Right renal pelvis (tissue), 4 donors: Measurements from ENCODE around the gene WNT3A. TPM values are rescaled to one million over a fixed set of nuclear protein-coding genes. Genes with fewer than 3 reads are reported as not detected.
A peak's percentile ranks its signal among the peaks of the same experiment; 100 is the strongest.

Experiments used
- DNase-seq, 4 donors: peaks; one replicate each; pipeline ENCODE4 v3.0.0-alpha.2; 2013; ENCODE audit warnings: low read depth in 4 of 4, low spot score in 3 of 4, missing footprints in 1 of 4
- polyA plus RNA-seq, 4 donors: library from polyadenylated mRNA; unstranded; fragments of 120-200 nt; gene quantifications; one replicate each; pipeline ENCODE4 v1.2.1, GENCODE V29; 2013; ENCODE audit not compliant: insufficient read length in 4 of 4

The WNT3A gene
- polyA plus RNA-seq, 4 donors, result 0.19 to 0.49 (median 0.22) TPM

GRCh38 chr1:228109073-228109961, 102.5 kb downstream of the WNT3A start, which contains the start of gene MRPL55:
Gene MRPL55 (minus strand): TSS chr1:228109299. CDS start chr1:228108260, 1,039 bp downstream.
- DNase-seq, result peak; percentile 93 to 99 (median 94)

GRCh38 chr1:228109962-228110488, 103.2 kb downstream of the WNT3A start:
- peak in 2 of 4 donors; percentile 19 to 25 for DNase-seq

- DNase-seq, result no peak
Measured at GRCh38 chr1:228110556-228110955, 103.8 kb downstream of the WNT3A start.

Other genes with a start within 250 kb of the WNT3A start
- under 1 TPM in 1 of 4 donors, not detected in 3; 0.04 TPM for gene PRSS38, start 191.3 kb upstream of the WNT3A start, polyA plus RNA-seq
- gene WNT9A, start 59.1 kb upstream of the WNT3A start, polyA plus RNA-seq, result 1 to 10 TPM; 1.0 to 1.7 (median 1.2) TPM
- 100 to 1,000 TPM; 326 to 381 (median 336) TPM for gene ARF1, start 75.7 kb downstream of the WNT3A start, polyA plus RNA-seq
- gene C1orf35, start 96.3 kb downstream of the WNT3A start, polyA plus RNA-seq, result 10 to 100 TPM; 13.8 to 23.8 (median 14.7) TPM
- gene MRPL55, start 102.3 kb downstream of the WNT3A start, polyA plus RNA-seq, result 10 to 100 TPM; 38.7 to 54.9 (median 42.9) TPM
- 100 to 1,000 TPM in 2 of 4 donors, 10 to 100 TPM in 2; 99.3 to 181 (median 101) TPM for gene GUK1, start 133.3 kb downstream of the WNT3A start, polyA plus RNA-seq
- gene GJC2, start 142.9 kb downstream of the WNT3A start, polyA plus RNA-seq, result 1 to 10 TPM in 1 of 4 donors, under 1 TPM in 3; 0.56 to 1.2 (median 0.63) TPM
- gene IBA57, start 158.8 kb downstream of the WNT3A start, polyA plus RNA-seq, result 1 to 10 TPM; 4.4 to 6.4 (median 5.2) TPM
- 10 to 100 TPM; 24.6 to 31.8 (median 28.1) TPM for gene OBSCN, start 201.0 kb downstream of the WNT3A start, polyA plus RNA-seq